Activated CD4-positive, alpha-beta T cell treated with anti-CD3 and anti-CD28 coated beads, Interleukin-2, Interleukin-6, amounts not matched to agents 100 ng/mL and 50 ng/mL, durations not matched to agents 16 hours and 8 hours (primary cell): ENCODE results near the gene SLFN11.
"Not testable (repeated sequence)": the region's sequence is repeated elsewhere in the genome, so short reads cannot be mapped to it uniquely, and the experiment has no call there.

Experiments
- DNase-seq: peaks from one replicate; pipeline ENCODE4 v3.0.0-alpha.2; 2020

SLFN11 gene

GRCh38 chr17:35359398-35359797, 14.0 kb downstream of the SLFN11 start:
- no peak for DNase-seq

- DNase-seq: no peak
Measured at GRCh38 chr17:35352284-35352683, 21.1 kb downstream of the SLFN11 start.

GRCh38 chr17:35350493-35350892, 22.9 kb downstream of the SLFN11 start:
- no peak for DNase-seq

GRCh38 chr17:35345926-35346771, 27.3 kb downstream of the SLFN11 start:
- DNase-seq: peak; percentile 42

- no peak for DNase-seq
Measured at GRCh38 chr17:35345445-35345925, 27.9 kb downstream of the SLFN11 start.

- no peak for DNase-seq
Measured at GRCh38 chr17:35344262-35344661, 29.2 kb downstream of the SLFN11 start.

- DNase-seq: no peak
Measured at GRCh38 chr17:35342276-35342675, 31.1 kb downstream of the SLFN11 start.

- peak; percentile 83 for DNase-seq
Measured at GRCh38 chr17:35341411-35341992, 31.9 kb downstream of the SLFN11 start.

GRCh38 chr17:35338230-35338629, 35.2 kb downstream of the SLFN11 start:
- DNase-seq: no peak

- DNase-seq: no peak
Measured at GRCh38 chr17:35337364-35337763, 36.1 kb downstream of the SLFN11 start.

GRCh38 chr17:35333578-35333977, 39.8 kb downstream of the SLFN11 start:
- not testable (repeated sequence) for DNase-seq

GRCh38 chr17:35322749-35323148, 50.7 kb downstream of the SLFN11 start:
- no peak for DNase-seq

GRCh38 chr17:35315971-35316370, 57.5 kb downstream of the SLFN11 start:
- no peak for DNase-seq

- DNase-seq: no peak
Measured at GRCh38 chr17:35315283-35315682, 58.1 kb downstream of the SLFN11 start.

GRCh38 chr17:35314415-35315216, 58.8 kb downstream of the SLFN11 start:
- peak; percentile 2 for DNase-seq

- no peak for DNase-seq
Measured at GRCh38 chr17:35313875-35314409, 59.5 kb downstream of the SLFN11 start.

- DNase-seq: peak; percentile 83
Measured at GRCh38 chr17:35312790-35313711, 60.4 kb downstream of the SLFN11 start.

GRCh38 chr17:35312346-35312745, 61.1 kb downstream of the SLFN11 start:
- no peak for DNase-seq

GRCh38 chr17:35309345-35309744, 64.1 kb downstream of the SLFN11 start:
- not testable (repeated sequence) for DNase-seq
